ENCODE measurements around the gene PLCH2. TPM values are rescaled to one million over a fixed set of nuclear protein-coding genes. Genes with fewer than 3 reads are reported as not detected.

PLCH2 gene
- total and polyA plus RNA-seq, 2 of the 13 experiments (the other 11 are each of a cell fraction or from before 2014, with no cell fraction given) = 0.15 to 0.67 TPM

GRCh38 chr1:2525920-2526823 is 50.1 kb downstream of the PLCH2 start, which contains the start of gene PANK4 (continued):
- no peak for TF ChIP-seq ZBTB37 (CRISPR knock-in tag; IDR thresholded peaks at IDR 0.05)
- no peak for TF ChIP-seq ZNF326 (CRISPR knock-in tag; IDR thresholded peaks at IDR 0.05; ENCODE audit: borderline replicate concordance)
- TF ChIP-seq, protein P1, sequence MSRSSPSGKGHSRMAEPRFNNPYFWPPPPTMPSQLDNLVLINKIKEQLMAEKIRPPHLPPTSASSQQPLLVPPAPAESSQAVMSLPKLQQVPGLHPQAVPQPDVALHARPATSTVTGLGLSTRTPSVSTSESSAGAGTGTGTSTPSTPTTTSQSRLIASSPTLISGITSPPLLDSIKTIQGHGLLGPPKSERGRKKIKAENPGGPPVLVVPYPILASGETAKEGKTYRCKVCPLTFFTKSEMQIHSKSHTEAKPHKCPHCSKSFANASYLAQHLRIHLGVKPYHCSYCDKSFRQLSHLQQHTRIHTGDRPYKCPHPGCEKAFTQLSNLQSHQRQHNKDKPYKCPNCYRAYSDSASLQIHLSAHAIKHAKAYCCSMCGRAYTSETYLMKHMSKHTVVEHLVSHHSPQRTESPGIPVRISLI (CRISPR knock-in tag; IDR thresholded peaks at IDR 0.05; ENCODE audit: borderline replicate concordance) = no peak
- no peak for TF ChIP-seq ZNF710 (CRISPR knock-in tag; IDR thresholded peaks at IDR 0.05; ENCODE audit: borderline replicate concordance)
- TF ChIP-seq DBP (CRISPR knock-in tag; IDR thresholded peaks at IDR 0.05; ENCODE audit: not compliant biosample characterization) = no peak
- TF ChIP-seq ZNF281 (CRISPR knock-in tag; IDR thresholded peaks at IDR 0.05; ENCODE audit: borderline replicate concordance) = peak; percentile 50
- no peak for TF ChIP-seq NKX3-1 (CRISPR knock-in tag; IDR thresholded peaks at IDR 0.05)
- TF ChIP-seq TGIF2 (CRISPR knock-in tag; IDR thresholded peaks at IDR 0.05) = no peak
- no peak for TF ChIP-seq TOPORS (CRISPR knock-in tag; IDR thresholded peaks at IDR 0.05)
- no peak for TF ChIP-seq KMT2A (CRISPR knock-in tag; IDR thresholded peaks at IDR 0.05)
- TF ChIP-seq SNAPC2 (CRISPR knock-in tag; IDR thresholded peaks at IDR 0.05) = peak; percentile 49
- no peak for TF ChIP-seq ZNF235 (CRISPR knock-in tag; IDR thresholded peaks at IDR 0.05; ENCODE audit: borderline replicate concordance)
- no peak for TF ChIP-seq MATR3 (CRISPR knock-in tag; IDR thresholded peaks at IDR 0.05)
- no peak for TF ChIP-seq JARID2 (CRISPR knock-in tag; IDR thresholded peaks at IDR 0.05; ENCODE audit: insufficient replicate concordance)
- no peak for TF ChIP-seq BHLHE40 (IDR thresholded peaks at IDR 0.05; ENCODE audit: low read length)
- 0 out of 2 replicates have a peak, but pooled peaks have one; percentile 4 for TF ChIP-seq ZNF430 (CRISPR knock-in tag; IDR thresholded peaks at IDR 0.05)
- TF ChIP-seq CEBPB (IDR thresholded peaks at IDR 0.05; ENCODE audit: borderline replicate concordance, low read depth, low read length) = no peak
- peak; percentile 99 for TF ChIP-seq ZFP62 (CRISPR knock-in tag; IDR thresholded peaks at IDR 0.05)

Data from HepG2 (cell line).